ENCODE data around the gene NR6A1. TPM values are rescaled to one million over a fixed set of nuclear protein-coding genes. Genes with fewer than 3 reads are reported as not detected.

NR6A1 gene
- total RNA-seq, 2 donors from 2014 or later: 4.8 to 4.9 TPM

DNA sequence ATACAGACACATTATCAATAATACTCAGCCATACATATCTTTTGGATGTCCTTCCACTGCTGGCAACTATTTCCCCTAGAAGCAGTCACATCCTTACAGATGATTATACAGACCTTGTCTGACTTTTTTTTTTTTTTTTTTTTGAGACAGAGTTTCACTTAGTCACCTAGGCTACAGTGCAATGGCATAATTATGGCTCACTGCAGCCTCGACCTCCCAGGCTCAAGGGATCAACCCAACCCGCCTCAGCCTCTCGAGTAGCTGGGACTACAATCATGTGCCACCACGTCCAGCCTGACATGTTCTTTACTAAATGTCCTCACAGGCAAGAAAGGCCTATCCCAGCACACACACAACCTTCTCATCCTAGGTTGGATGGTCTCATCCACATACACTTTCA, 24.0 kb downstream of the NR6A1 start:
- intact Hi-C loops (cut with DNase I): no loop called here
- TF ChIP-seq, protein P1, sequence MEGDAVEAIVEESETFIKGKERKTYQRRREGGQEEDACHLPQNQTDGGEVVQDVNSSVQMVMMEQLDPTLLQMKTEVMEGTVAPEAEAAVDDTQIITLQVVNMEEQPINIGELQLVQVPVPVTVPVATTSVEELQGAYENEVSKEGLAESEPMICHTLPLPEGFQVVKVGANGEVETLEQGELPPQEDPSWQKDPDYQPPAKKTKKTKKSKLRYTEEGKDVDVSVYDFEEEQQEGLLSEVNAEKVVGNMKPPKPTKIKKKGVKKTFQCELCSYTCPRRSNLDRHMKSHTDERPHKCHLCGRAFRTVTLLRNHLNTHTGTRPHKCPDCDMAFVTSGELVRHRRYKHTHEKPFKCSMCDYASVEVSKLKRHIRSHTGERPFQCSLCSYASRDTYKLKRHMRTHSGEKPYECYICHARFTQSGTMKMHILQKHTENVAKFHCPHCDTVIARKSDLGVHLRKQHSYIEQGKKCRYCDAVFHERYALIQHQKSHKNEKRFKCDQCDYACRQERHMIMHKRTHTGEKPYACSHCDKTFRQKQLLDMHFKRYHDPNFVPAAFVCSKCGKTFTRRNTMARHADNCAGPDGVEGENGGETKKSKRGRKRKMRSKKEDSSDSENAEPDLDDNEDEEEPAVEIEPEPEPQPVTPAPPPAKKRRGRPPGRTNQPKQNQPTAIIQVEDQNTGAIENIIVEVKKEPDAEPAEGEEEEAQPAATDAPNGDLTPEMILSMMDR (IDR thresholded peaks at IDR 0.05): no peak
- Histone ChIP-seq H3K9ac (ENCODE audit: low read depth in 2 of 2, low read length in 2 of 2) (no peak overlapping the region), H3K27ac (no peak overlapping the region), H3K4me1 (no peaks in the 10 kb centered on the region), H3K27me3 (no peaks in the 10 kb centered on the region), H3K4me3 (no peak overlapping the region), H3K9me3 (no peaks in the 10 kb centered on the region), H3K36me3 (no peaks in the 10 kb centered on the region)
- DNase-seq: no peak

DNA sequence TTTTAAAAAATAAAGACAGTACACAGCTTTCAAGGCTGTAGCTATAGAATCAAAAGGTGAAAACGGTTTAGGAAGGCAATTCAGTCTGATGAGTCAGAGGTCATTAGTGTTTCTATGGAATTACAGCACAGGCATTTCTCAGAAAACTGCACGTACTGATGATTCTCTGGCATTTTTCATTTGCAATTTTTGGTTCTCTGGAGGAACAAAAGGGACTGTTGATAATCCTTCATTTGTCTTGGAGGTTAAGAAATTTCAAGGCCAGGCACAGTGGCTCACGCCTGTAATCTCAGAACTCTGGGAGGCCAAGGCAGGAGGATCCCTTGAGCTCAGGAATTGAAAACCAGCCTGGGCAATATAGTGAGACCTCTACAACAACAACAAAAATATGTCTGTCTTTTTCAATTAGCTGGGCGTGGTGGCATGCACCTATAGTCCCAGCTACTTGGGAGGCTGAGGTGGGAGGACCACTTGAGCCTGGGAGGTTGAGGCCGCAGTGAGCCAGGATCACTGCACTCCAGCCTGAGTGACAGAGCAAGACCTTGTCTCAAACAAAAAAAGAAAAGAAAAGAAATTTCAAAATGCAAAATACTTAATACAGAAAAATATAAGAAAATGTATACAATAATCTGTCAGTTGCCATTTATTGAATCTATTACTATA, 27.3 kb downstream of the NR6A1 start:
- TF ChIP-seq, protein P1 (IDR thresholded peaks at IDR 0.05): no peak
- Histone ChIP-seq H3K36me3 (no peaks in the 10 kb centered on the region), H3K27me3 (no peaks in the 10 kb centered on the region), H3K4me1 (no peaks in the 10 kb centered on the region), H3K4me3 (no peak overlapping the region), H3K9ac (ENCODE audit: low read depth in 2 of 2, low read length in 2 of 2) (no peak overlapping the region), H3K9me3 (no peaks in the 10 kb centered on the region), H3K27ac (no peak overlapping the region)
- intact Hi-C loops (cut with DNase I): no loop called here
- DNase-seq: no peak

DNA sequence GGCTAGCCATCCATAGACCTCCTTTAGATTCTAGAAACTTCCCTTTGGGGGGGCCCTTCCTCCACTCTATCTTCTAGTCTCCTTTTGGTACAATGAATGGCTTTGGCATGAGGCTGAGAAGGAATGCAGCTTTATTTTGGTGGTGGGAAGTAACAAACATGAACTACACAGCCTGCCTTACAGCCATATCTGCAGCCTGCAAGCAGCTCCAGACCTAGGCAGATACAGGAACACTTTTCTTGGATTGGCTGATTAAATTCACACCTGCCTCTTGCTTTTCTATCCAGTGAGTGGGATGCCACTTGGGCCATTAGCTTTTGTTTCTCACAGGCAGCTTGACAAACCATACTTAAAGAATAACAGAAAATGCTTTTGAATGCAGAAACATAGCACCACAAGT, 28.2 kb downstream of the NR6A1 start:
- H3K27ac ChIP-seq: no peak overlapping the region
- intact Hi-C loops (cut with DNase I): no loop called here
- TF ChIP-seq, protein P1 (IDR thresholded peaks at IDR 0.05): no peak
- H3K9me3 ChIP-seq: no peaks in the 10 kb centered on the region
- H3K4me3 ChIP-seq: no peak overlapping the region
- no peaks in the 10 kb centered on the region for H3K4me1 ChIP-seq
- no peaks in the 10 kb centered on the region for H3K36me3 ChIP-seq
- DNase-seq: no peak
- no peaks in the 10 kb centered on the region for H3K27me3 ChIP-seq
- no peak overlapping the region for H3K9ac ChIP-seq (ENCODE audit: low read depth in 2 of 2, low read length in 2 of 2)

DNA sequence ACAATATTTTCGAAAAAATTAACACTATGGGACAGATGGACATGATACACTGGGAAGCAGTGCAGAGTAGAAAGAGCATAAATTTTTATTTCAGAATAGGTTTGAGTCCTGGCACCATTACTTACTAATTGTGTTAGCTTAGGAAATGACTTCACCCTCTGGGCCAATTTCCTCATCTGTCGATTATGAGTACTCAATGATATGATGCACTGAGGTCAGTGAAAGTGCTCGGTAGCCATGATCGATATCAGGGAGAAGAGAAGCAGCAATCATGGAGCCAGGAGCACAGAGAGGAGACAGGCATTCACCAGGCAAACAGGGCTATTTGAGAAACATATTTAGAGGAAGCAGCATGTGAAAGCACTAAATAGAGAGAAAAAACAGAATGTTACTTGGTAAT, 29.4 kb downstream of the NR6A1 start:
- Histone ChIP-seq H3K27me3 (no peaks in the 10 kb centered on the region), H3K9ac (ENCODE audit: low read depth in 2 of 2, low read length in 2 of 2) (no peak overlapping the region), H3K27ac (no peak overlapping the region), H3K36me3 (no peaks in the 10 kb centered on the region), H3K4me3 (no peak overlapping the region), H3K4me1 (no peaks in the 10 kb centered on the region), H3K9me3 (no peaks in the 10 kb centered on the region)
- TF ChIP-seq, protein P1 (IDR thresholded peaks at IDR 0.05): no peak
- intact Hi-C loops (cut with DNase I): no loop called here
- DNase-seq: no peak

DNA sequence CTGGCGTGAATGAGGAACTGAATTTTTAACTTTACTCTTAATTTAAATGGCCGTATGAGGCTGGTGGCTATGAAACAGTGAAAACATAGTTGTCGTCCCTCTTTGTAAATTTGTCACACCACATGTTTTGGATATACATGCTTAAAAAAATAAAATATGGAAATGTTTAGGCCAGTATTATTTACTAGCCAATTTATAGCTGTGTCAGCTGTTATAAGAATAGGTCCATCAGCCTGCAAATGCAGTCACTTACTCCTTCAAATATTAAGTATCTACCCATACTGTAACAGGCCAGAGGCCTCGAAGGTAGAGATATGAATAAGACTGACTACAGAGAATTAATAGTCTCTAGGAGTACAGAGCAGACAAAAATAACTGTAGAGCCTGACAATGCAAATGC, 30.0 kb downstream of the NR6A1 start:
- Histone ChIP-seq H3K36me3 (no peaks in the 10 kb centered on the region), H3K4me1 (no peaks in the 10 kb centered on the region), H3K27ac (no peak overlapping the region)

More for the DNA sequence above, 30.0 kb downstream of the NR6A1 start:
- Histone ChIP-seq H3K27me3 (no peaks in the 10 kb centered on the region), H3K4me3 (no peak overlapping the region), H3K9me3 (no peaks in the 10 kb centered on the region), H3K9ac (ENCODE audit: low read depth in 2 of 2, low read length in 2 of 2) (no peak overlapping the region)
- no peak for DNase-seq
- intact Hi-C loops (cut with DNase I): no loop called here
- TF ChIP-seq, protein P1 (IDR thresholded peaks at IDR 0.05): no peak

Measured in colonic mucosa (tissue), 4 donors.